Eye (tissue), 1 donor: ENCODE measurements around the gene CORT.
A peak's percentile ranks its signal among the peaks of the same experiment; 100 is the strongest.
"Not testable (repeated sequence)": the region's sequence is repeated elsewhere in the genome, so short reads cannot be mapped to it uniquely, and the experiment has no call there.

Source experiments
- DNase-seq: peaks from one replicate; pipeline ENCODE4 v3.0.0-alpha.2; 2015

Gene CORT, protein sequence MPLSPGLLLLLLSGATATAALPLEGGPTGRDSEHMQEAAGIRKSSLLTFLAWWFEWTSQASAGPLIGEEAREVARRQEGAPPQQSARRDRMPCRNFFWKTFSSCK

DNA sequence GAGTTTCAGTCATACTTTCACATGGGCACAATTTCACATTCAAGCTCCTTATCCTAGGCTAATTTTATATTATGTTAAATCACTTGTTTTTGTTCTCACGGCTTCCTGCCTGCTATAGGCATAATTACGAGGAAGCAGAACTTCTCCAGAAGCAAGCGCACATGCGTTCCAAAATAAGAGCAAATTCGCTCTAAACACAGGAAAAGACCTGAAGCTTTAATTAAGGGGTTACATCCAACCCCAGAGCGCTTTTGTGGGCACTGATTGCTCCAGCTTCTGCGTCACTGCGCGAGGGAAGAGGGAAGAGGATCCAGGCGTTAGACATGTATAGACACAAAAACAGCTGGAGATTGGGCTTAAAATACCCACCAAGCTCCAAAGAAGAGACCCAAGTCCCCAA lies at the start of gene CORT:
Gene CORT (plus strand): TSS at position 281 of the 400 bp plus-strand sequence. CDS start 193 bp downstream, outside the sequence.
- no peak for DNase-seq

- DNase-seq: no peak
Measured at GRCh38 chr1:10401281-10401680, 48.5 kb upstream of the CORT start.

- no peak for DNase-seq
Measured at GRCh38 chr1:10402729-10403274, 47.0 kb upstream of the CORT start.

GRCh38 chr1:10407201-10407600 lies 42.6 kb upstream of the CORT start:
- no peak for DNase-seq

GRCh38 chr1:10415211-10415930 lies 34.5 kb upstream of the CORT start:
- no peak for DNase-seq

DNA sequence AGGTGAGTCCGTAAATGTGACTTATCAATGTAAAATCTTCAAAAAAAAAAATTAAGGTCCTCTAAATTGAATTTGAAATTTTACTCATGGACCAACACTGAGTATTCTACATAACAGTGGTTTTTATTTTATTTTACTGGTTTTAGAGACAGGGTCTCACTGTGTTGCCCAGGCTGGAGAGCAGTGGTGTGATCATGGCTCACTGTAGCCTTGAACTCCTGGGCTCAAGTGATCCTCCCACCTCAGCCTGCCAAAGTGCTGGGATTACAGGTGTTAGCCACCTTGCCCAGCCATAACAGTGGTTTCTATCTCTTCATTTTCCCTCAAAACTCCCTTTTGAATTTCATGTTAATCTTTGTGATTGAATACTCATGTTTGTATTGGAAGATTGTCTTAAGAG lies 33.9 kb upstream of the CORT start:
- not testable (repeated sequence) for DNase-seq

DNA sequence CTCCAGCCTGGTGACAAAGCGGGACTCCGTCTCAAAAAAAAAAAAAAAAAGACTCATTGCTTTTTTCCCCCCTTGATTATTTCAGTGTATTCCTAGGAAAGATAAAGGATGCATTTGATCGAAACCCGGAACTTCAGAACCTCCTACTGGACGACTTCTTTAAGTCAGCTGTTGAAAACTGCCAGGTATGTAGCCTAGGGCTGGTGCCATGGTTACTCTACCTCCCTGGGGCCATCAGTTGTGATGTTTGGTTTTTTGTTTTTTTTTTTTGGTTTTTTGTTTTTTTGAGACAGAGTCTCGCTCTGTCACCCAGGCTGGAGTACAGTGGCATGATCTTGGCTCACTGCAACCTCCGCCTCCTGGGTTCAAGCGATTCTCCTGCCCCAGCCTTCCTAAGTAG lies 31.1 kb upstream of the CORT start:
- DNase-seq: not testable (repeated sequence)

GRCh38 chr1:10419351-10419750 lies 30.5 kb upstream of the CORT start:
- DNase-seq: no peak

DNA sequence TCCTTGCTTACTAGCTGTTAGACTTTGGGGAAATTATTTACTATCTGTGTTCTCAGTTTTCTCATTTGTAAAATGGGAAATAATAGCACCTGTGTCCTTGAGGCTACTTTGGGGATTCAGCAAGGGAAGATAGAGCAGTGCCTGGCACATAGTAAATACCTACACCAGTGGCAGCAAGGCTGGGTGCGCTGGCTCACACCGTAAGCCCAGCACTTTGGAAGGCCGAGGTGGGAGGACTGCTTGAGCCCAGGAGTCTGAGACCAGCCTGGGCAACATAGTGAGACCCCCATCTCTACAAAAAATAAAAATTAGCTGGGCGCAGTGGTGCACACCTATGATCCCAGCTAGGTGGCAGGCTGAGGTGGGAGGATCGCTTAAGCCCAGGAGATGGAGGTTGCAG lies 28.2 kb upstream of the CORT start:
- DNase-seq: no peak

DNA sequence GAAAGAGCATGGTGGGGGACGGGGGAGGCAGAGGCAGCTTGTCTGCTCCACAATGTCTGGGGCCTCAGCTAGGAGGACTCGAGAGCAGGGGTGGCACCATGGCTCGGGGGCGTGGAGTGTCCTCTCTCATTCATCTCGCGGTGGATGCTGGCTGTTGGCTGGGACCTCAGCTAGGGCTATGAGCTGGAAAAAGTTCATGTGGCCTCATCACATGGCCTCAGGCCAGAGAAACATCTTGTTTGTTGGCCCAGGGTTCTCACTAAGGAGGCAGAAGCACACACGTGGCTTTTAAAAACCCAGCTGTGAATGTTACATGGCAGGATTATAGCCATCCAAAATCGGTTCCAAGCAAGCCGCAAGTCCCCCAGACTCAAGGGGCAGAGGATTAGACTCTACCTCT lies 25.8 kb upstream of the CORT start:
- DNase-seq: peak; percentile 16

DNA sequence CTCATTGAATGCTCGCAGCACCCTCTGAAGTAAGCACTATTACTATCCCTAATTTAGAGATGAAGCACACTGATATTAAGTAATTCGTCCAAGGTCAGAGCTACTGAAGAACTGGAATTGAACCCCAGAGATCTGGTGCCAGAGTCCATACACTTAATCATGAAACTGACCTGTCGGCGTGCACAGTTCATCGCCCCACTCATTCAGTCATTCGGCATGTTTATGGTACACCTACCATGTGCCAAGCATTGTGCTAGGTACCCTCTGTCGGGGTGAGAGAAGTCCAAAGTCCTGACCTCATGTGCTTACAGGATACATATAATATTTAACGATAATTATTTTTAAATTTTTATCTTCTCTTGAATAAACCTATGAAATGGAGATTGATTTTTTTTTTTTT lies 25.2 kb upstream of the CORT start:
- DNase-seq: no peak

DNA sequence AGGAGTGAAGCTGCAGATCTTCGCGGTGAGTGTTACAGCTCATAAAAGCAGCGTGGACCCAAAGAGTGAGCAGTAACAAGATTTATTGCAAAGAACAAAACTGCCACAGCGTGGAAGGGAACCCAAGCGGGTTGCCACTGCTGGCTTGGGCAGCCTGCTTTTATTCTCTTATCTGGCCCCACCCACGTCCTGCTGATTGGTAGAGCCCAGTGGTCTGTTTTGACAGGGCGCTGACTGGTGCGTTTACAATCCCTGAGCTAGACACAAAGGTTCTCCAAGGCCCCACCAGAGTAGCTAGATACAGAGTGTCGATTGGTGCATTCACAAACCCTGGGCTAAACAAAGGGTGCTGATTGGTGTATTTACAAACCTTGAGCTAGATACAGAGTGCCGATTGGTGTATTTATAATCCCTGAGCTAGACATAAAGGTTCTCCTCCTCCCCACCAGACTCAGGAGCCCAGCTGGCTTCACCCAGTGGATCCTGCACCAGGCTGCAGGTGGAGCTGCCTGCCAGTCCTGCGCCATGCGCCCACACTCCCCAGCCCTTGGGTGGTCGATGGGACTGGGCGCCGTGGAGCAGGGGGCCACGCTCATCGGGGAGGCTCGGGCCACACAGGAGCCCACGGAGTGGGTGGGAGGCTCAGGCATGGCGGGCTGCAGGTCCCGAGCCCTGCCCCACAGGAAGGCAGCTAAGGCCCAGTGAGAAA lies 23.9 kb upstream of the CORT start:
- DNase-seq: not testable (repeated sequence)

DNA sequence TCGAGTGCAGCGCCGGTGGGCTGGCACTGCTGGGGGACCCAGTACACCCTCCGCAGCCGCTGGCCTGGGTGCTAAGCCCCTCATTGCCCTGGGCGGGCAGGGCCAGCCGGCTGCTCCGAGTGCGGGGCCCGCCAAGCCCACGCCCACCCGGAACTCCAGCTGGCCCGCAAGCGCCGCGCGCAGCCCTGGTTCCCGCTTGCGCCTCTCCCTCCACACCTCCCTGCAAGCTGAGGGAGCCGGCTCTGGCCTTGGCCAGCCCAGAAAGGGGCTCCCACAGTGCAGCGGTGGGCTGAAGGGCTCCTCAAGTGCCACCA lies 23.3 kb upstream of the CORT start:
- not testable (repeated sequence) for DNase-seq

- no peak for DNase-seq
Measured at GRCh38 chr1:10428984-10429383, 20.8 kb upstream of the CORT start.

DNA sequence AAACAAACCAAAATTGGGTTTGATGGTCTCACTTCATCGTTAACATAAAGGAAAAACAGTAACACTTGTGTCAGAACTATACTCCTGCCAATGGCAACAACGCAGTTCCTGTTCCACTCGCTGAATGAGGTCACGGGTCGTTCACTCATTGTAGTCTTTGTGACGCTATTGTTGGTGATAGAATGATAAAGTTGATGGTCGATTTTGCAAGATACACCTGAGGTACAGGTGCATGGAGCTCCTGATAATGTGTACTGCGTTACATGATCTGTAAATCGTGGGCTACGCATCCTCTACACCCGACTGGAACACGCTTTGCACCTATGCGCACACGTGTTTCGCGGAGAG lies 20.0 kb upstream of the CORT start:
- DNase-seq: no peak

DNA sequence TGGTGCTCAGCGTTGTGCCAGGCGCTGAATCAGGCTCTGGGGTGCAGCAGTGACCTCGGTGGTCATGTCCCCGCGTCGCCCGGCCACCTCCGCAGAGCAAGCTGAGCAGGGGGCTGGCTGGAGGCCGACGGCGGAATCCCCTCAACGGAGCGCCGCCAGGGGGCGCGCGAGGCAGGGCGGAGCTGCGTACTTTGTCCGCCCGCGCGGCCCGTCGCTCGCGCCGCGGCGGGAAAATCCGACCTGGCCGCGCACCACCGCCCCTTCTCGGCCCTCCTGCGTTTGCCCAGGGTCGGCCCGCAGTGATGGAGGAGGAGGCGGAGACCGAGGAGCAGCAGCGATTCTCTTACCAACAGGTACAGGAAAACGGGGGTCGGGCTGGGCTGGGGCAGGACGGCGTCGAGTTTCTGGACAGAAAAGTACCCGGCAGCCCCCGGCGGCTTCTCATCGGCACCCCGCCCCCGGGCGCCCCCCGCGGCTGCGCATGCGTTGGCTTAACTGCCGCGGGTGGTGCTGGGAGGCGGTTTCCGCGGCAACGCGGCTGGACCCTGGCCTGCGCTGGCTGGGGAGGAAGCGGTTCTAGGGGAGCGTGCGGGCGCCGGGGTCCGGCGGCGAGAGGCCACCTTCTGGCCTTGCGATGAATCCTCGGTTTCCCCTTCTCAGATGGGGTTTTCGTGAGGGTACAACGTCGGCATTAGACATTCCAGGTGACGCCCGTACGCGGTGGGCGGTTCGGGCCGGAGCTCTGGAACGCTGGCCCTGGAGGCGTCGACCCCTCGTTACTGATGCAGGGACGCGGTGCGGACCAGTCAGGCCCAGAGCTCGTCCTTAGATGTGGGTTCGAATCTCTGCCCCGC lies 19.4 kb upstream of the CORT start, which contains the start of gene CENPS:
Gene CENPS (plus strand): TSS at position 218 of the 854 bp plus-strand sequence. CDS start 85 bp downstream, at position 303.
- DNase-seq: peak; percentile 97

DNA sequence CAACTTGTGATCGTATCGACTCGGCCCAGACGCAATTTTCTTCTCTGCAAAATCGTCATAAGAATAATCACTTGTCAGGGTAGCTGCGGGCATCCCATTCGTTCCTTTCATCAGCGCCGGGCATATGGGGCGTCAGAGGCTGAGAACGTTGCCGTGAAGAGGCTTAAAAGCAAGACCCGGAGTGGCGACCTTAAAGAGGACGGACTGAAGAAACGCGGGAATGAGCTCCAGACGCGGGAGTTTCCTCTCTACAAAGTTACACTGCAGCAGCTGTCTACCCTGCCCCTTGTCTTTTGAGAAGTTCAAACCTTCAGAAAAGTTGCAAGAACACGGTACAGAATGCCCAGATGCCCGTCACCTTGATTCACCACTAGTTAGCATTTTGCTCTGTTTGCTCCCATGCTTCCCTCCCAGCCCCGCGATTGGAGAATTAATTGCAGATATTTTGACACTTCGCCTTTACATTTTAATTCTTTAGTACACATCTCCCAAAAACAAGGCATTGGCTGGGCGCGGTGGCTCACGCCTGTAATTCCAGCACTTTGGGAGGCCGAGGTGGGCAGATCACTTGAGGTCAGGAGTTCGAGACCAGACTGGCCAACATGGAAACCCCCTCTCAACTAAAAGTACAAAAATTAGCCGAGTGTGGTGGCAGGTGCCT lies 18.6 kb upstream of the CORT start:
- no peak for DNase-seq

DNA sequence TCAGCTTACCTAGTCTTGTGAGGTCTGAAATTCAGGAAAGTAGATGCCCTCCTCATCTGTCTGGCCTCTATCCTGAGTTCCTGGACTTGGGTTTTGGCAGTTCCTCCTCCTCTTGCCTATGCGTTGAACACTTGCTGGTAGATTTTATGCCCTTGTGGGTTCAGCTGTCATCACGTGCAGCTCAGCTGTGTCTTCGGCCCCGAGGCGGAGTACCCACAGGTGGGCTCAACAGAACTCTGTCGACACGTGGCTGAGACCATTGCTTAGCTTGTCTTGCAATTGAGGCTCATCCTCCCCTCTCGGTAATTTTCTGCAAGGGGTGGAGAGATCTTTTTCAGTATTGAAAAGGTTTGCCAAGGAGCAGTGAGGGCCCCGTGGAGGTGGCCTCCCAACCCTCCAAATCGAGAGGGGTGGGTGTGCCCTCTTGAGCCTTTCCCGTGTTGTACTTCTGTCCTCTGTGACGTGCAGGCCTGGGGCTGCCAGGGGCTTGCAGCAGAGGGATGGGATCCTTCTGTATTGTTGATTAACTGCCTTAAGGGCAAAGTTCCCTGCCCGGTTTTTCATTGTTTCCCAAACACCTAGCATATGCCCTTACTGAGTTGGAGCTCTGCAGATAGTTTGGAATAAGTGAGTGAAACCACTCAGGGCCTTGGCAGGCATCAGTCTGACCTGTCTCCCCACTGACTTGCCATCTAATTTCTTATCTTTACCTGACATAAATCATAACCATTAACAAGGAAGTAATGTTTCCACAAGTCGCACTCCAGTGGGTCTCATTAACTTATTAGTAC lies 16.7 kb upstream of the CORT start:
- no peak for DNase-seq

GRCh38 chr1:10433790-10434189 lies 16.0 kb upstream of the CORT start:
- DNase-seq: no peak

DNA sequence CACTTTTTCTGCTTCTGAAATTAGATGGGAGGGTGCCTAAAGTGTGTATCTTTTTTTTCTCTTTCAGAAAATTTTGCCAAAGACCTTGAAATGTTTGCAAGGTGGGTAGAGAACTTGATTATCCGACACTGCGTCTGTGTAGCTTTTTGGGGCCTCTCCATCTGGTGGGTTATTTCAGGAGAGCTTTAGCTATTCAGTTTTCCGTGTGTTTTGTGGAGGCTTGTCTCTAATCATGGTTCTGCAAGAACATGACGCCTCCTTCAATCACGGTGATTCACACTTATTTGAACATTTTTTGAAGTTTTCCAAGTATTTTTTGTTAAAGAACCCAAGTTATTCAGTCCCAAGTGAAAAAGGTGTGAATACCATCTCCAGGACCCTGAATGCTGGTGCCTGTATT lies 15.2 kb upstream of the CORT start:
- no peak for DNase-seq

DNA sequence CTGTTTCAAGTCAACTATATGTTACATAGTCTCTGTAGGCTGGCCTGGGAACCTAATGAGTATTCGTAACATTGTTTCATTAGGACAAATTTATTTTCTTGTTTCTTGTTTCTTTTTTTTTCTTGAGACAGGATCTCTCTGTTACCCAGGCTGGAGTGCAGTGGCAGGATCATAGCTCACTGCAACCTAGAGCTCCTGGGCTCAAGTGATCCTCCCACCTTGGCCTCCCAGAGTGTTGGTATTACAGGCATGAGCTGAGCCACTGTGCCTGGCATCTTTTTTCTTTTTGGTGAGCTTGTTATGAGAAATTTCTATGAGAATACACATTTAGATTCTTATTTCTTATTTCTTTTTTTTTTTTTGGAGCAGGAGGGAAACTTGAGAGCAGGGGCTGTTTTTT lies 12.8 kb upstream of the CORT start:
- no peak for DNase-seq

GRCh38 chr1:10438677-10439163 lies 11.1 kb upstream of the CORT start:
- no peak for DNase-seq
